ENCODE data around the gene CDC42EP4. TPM values are rescaled to one million over a fixed set of nuclear protein-coding genes. Genes with fewer than 3 reads are reported as not detected.

The CDC42EP4 gene
- total RNA-seq, 2 experiments from 2014 or later, result 0.58 to 1.1 TPM

- CTCF ChIA-PET, result interaction anchor here (2.0 kb wide), 1 partner anchor 91 kb away, joined by 7 read pairs; no protein-coding TSS in a partner anchor
- POLR2A ChIA-PET, result no interaction called here
- Mint-ChIP-seq H3K36me3 (ENCODE audit: low read depth) (no peaks in the 10 kb centered on the region), H3K27me3 (ENCODE audit: low read depth) (peaks cover 3% of the 10 kb centered on the region), H3K4me1 (ENCODE audit: low read depth) (no peaks in the 10 kb centered on the region), H3K4me3 (no peak overlapping the region), H3K9me3 (ENCODE audit: insufficient read depth) (no peaks in the 10 kb centered on the region), H3K27ac (no peak overlapping the region)
- no peak for DNase-seq
- ATAC-seq, result no peak
These were observed 33.0 kb downstream of the CDC42EP4 start for GRCh38 chr17:73278465-73279453.

GRCh38 chr17:73278049-73278464 is 33.7 kb downstream of the CDC42EP4 start:
- peaks cover 3% of the 10 kb centered on the region for H3K27me3 Mint-ChIP-seq (ENCODE audit: low read depth)
- DNase-seq (no peak), ATAC-seq (no peak)
- ChIA-PET POLR2A (no interaction called here), CTCF (interaction anchor here (2.0 kb wide), 1 partner anchor 92 kb away, joined by 7 read pairs; no protein-coding TSS in a partner anchor)
- no peaks in the 10 kb centered on the region for H3K4me1 Mint-ChIP-seq (ENCODE audit: low read depth)
- H3K4me3 Mint-ChIP-seq, result no peak overlapping the region
- H3K27ac Mint-ChIP-seq, result no peak overlapping the region
- H3K36me3 Mint-ChIP-seq (ENCODE audit: low read depth), result no peaks in the 10 kb centered on the region
- H3K9me3 Mint-ChIP-seq (ENCODE audit: insufficient read depth), result no peaks in the 10 kb centered on the region

GRCh38 chr17:73274490-73274889 is 37.3 kb downstream of the CDC42EP4 start:
- H3K9me3 Mint-ChIP-seq (ENCODE audit: insufficient read depth), result no peaks in the 10 kb centered on the region
- H3K36me3 Mint-ChIP-seq (ENCODE audit: low read depth), result no peaks in the 10 kb centered on the region
- no peak overlapping the region for H3K4me3 Mint-ChIP-seq
- CTCF ChIA-PET, result no interaction called here
- no peaks in the 10 kb centered on the region for H3K4me1 Mint-ChIP-seq (ENCODE audit: low read depth)
- ATAC-seq (no peak), DNase-seq (no peak)
- no peak overlapping the region for H3K27ac Mint-ChIP-seq
- peaks cover 3% of the 10 kb centered on the region for H3K27me3 Mint-ChIP-seq (ENCODE audit: low read depth)
- POLR2A ChIA-PET, result no interaction called here

DNA sequence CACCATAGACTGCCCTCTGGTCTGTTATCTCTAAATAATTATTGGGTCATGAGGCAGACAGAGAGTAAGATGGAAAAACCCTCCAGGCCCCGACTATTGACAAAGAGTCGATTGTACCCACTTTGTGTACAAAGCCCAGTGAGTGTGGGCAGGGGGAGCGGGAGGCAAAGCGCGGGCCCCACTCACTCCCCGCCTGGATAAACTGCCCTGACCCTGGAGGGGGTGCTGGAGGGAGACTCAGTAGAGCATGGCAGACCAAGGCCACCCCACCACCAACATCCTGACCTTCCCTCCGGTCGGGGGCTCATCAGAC is 38.9 kb downstream of the CDC42EP4 start:
- ATAC-seq, result no peak
- Mint-ChIP-seq H3K27ac (no peak overlapping the region), H3K4me3 (no peak overlapping the region), H3K27me3 (ENCODE audit: low read depth) (peaks cover 3% of the 10 kb centered on the region), H3K36me3 (ENCODE audit: low read depth) (no peaks in the 10 kb centered on the region), H3K9me3 (ENCODE audit: insufficient read depth) (no peaks in the 10 kb centered on the region), H3K4me1 (ENCODE audit: low read depth) (no peaks in the 10 kb centered on the region)
- CTCF ChIA-PET, result no interaction called here
- POLR2A ChIA-PET, result no interaction called here
- no peak for DNase-seq

- H3K36me3 Mint-ChIP-seq (ENCODE audit: low read depth), result no peaks in the 10 kb centered on the region
- H3K27ac Mint-ChIP-seq, result no peak overlapping the region
- no peaks in the 10 kb centered on the region for H3K9me3 Mint-ChIP-seq (ENCODE audit: insufficient read depth)
- H3K4me1 Mint-ChIP-seq (ENCODE audit: low read depth), result no peaks in the 10 kb centered on the region
- H3K4me3 Mint-ChIP-seq, result no peak overlapping the region
- POLR2A ChIA-PET, result no interaction called here
- DNase-seq (no peak), ATAC-seq (no peak)
- CTCF ChIA-PET, result interaction anchor here (0.7 kb wide), 1 partner anchor 99 kb away, joined by 3 read pairs; no protein-coding TSS in a partner anchor
- H3K27me3 Mint-ChIP-seq (ENCODE audit: low read depth), result peaks cover 3% of the 10 kb centered on the region
These were observed 40.7 kb downstream of the CDC42EP4 start for GRCh38 chr17:73271072-73271471.

DNA sequence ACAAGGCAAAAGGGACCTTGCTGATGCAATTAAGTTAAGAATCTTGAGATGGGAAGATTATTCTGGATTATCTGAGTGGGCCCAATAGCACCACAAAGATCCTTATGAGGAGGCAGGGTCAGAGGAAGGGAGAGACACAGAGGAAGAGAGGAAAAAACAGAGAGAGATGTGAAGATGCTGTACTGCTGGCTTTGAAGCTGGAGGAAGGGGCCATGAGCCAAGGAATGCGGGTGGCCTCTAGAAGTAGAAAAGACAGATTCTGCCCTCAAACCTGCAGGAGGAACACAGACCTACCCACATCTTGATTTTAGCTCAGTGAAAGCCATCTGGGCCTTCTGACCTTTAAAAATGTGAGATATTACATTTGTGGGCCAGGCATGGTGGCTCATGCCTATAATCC is 42.0 kb downstream of the CDC42EP4 start:
- Mint-ChIP-seq H3K4me3 (no peak overlapping the region), H3K27ac (no peak overlapping the region), H3K4me1 (ENCODE audit: low read depth) (no peaks in the 10 kb centered on the region), H3K27me3 (ENCODE audit: low read depth) (no peaks in the 10 kb centered on the region), H3K9me3 (ENCODE audit: insufficient read depth) (no peaks in the 10 kb centered on the region), H3K36me3 (ENCODE audit: low read depth) (no peaks in the 10 kb centered on the region)
- POLR2A ChIA-PET, result interaction anchor here (0.6 kb wide), 1 partner anchor 29 kb away, joined by 3 read pairs; no protein-coding TSS in a partner anchor
- no peak for DNase-seq
- ATAC-seq, result no peak
- CTCF ChIA-PET, result interaction anchor here (0.8 kb wide), 1 partner anchor 283 kb away, joined by 3 read pairs; no protein-coding TSS in a partner anchor

GRCh38 chr17:73269329-73269615 is 42.5 kb downstream of the CDC42EP4 start:
- ChIA-PET CTCF (interaction anchor here (0.8 kb wide), 1 partner anchor 283 kb away, joined by 3 read pairs; no protein-coding TSS in a partner anchor), POLR2A (interaction anchor here (0.6 kb wide), 1 partner anchor 29 kb away, joined by 3 read pairs; no protein-coding TSS in a partner anchor)
- H3K27me3 Mint-ChIP-seq (ENCODE audit: low read depth), result no peaks in the 10 kb centered on the region
- H3K27ac Mint-ChIP-seq, result no peak overlapping the region
- no peak overlapping the region for H3K4me3 Mint-ChIP-seq
- H3K4me1 Mint-ChIP-seq (ENCODE audit: low read depth), result no peaks in the 10 kb centered on the region
- no peaks in the 10 kb centered on the region for H3K36me3 Mint-ChIP-seq (ENCODE audit: low read depth)
- DNase-seq (no peak), ATAC-seq (no peak)
- H3K9me3 Mint-ChIP-seq (ENCODE audit: insufficient read depth), result no peaks in the 10 kb centered on the region

DNA sequence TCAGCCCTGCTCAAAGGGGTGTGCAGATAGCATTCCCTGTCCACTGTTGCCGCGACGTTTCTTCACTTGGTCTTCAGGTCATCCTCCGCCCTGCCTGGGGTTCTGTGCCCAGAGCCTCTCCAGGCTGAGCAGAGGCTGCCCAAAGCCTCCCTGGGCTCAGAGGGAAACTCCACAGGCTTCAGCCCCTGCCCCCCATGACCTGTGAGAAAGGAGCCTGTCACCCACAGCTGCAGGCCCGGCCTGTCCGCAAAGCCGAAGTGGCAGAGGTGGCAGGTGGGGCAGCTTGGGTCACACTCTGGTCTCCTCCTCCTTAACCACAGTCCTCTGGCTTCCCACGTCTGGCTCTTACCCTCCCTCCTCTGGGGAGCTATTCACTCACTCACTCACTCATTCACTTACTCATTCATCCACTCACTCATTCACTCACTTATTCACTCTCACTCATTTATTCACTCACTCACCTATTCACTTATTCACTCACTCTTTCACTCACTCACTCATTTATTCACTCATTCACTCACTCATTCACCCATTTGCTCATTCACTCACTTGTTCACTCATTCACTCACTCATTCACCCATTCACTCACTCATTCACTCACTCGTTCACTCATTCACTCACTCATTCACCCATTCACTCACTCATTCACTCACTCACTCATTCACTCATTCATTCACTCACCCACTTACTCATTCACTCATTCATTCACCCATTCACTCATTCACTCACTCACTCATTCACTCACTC is 43.0 kb downstream of the CDC42EP4 start:
- H3K4me1 Mint-ChIP-seq (ENCODE audit: low read depth), result no peaks in the 10 kb centered on the region
- ATAC-seq (no peak), DNase-seq (no peak)
- ChIA-PET POLR2A (no interaction called here), CTCF (no interaction called here)
- H3K9me3 Mint-ChIP-seq (ENCODE audit: insufficient read depth), result no peaks in the 10 kb centered on the region
- no peaks in the 10 kb centered on the region for H3K27me3 Mint-ChIP-seq (ENCODE audit: low read depth)
- no peak overlapping the region for H3K4me3 Mint-ChIP-seq
- H3K36me3 Mint-ChIP-seq (ENCODE audit: low read depth), result no peaks in the 10 kb centered on the region
- H3K27ac Mint-ChIP-seq, result no peak overlapping the region

- POLR2A ChIA-PET, result no interaction called here
- Mint-ChIP-seq H3K4me1 (ENCODE audit: low read depth) (no peaks in the 10 kb centered on the region), H3K4me3 (no peak overlapping the region), H3K36me3 (ENCODE audit: low read depth) (no peaks in the 10 kb centered on the region), H3K27ac (no peak overlapping the region), H3K9me3 (ENCODE audit: insufficient read depth) (no peaks in the 10 kb centered on the region), H3K27me3 (ENCODE audit: low read depth) (no peaks in the 10 kb centered on the region)
- CTCF ChIA-PET, result interaction anchor here (1.0 kb wide), 1 partner anchor 13 kb away, joined by 3 read pairs; no protein-coding TSS in a partner anchor
- DNase-seq, result no peak
- ATAC-seq, result no peak
These were observed 43.9 kb downstream of the CDC42EP4 start for GRCh38 chr17:73267648-73268537.

DNA sequence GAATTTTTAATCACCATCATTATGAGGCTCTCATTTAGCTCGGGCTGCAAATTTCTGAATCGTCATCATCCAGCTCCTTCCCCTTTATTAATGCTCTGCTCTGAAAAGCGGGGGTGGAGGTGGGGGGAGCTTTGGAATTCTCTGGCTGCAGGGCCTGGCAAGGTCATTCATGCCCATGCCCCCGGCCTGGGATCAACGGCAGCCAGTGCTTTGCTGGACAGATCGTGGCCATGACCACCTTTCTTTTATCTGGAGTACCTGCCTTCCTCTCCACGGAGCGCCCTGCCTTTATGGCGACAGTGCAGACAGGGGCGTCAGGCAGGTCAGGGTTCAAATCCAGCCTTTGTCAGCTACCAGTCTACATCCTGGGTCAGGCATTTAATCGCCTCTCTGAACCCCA is 45.0 kb downstream of the CDC42EP4 start:
- ChIA-PET POLR2A (no interaction called here), CTCF (no interaction called here)
- Mint-ChIP-seq H3K36me3 (ENCODE audit: low read depth) (no peaks in the 10 kb centered on the region), H3K4me1 (ENCODE audit: low read depth) (no peaks in the 10 kb centered on the region), H3K9me3 (ENCODE audit: insufficient read depth) (no peaks in the 10 kb centered on the region), H3K27me3 (ENCODE audit: low read depth) (no peaks in the 10 kb centered on the region), H3K27ac (no peak overlapping the region), H3K4me3 (no peak overlapping the region)
- no peak for DNase-seq
- ATAC-seq, result no peak

DNA sequence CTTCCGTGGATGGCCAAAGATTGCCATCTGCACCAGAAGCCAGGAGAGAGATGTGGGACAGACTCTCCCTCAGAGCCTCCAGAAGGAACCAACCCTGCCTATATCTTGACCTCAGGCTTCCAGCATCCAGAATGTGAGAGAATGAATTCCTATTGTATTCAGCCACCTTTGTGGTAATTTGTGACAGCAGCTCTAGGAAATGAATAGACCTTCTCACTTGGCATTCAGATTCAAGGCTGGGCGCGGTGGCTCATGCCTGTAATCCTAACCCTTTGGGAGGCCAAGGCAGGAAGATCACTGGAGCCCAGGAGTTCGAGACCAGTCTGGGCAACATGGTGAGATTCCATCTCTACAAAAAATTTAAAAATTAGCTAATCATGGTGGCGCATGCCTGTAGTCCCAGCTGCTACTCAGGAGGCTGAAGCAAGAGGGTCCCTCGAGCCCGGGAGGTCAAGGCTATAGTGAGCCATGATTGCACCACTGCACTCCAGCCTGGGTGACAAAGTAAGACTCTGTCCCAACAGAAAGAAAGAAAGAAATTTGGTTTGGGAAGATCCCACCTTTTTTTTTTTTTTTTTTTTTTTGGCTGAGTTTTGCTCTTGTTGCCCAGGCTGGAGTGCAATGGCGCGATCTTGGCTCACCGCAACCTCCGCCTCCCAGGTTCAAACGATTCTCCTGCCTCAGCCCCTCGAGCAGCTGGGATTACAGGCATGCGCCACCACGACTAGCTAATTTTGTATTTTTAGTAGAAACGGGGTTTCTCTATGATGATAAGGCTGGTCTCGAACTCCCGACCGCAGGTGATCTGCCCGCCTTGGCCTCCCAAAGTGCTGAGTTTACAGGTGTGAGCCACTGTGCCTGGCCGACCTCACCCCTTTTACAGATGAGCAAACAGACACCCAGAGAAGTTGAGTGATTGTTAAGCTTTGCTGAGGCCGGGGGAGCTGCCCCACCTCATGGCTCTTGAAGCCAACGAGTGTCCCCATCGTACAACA is 45.9 kb downstream of the CDC42EP4 start:
- no peak overlapping the region for H3K4me3 Mint-ChIP-seq
- CTCF ChIA-PET, result no interaction called here
- POLR2A ChIA-PET, result no interaction called here

More for the DNA sequence above, 45.9 kb downstream of the CDC42EP4 start:
- no peaks in the 10 kb centered on the region for H3K4me1 Mint-ChIP-seq (ENCODE audit: low read depth)
- H3K36me3 Mint-ChIP-seq (ENCODE audit: low read depth), result no peaks in the 10 kb centered on the region
- no peak for ATAC-seq
- H3K9me3 Mint-ChIP-seq (ENCODE audit: insufficient read depth), result no peaks in the 10 kb centered on the region
- no peaks in the 10 kb centered on the region for H3K27me3 Mint-ChIP-seq (ENCODE audit: low read depth)
- H3K27ac Mint-ChIP-seq, result no peak overlapping the region
- no peak for DNase-seq

Data from activated CD8-positive, alpha-beta T cell treated with anti-CD3 and anti-CD28 coated beads, Interleukin-2, amount 10 ng/mL, durations not matched to agents 7 days and 5 days (primary cell).